ENCODE results near the gene KCNC1. TPM values are rescaled to one million over a fixed set of nuclear protein-coding genes. Genes with fewer than 3 reads are reported as not detected.

The KCNC1 gene
- total and polyA plus RNA-seq, 9 of the 15 experiments (the other 6 are each of a cell fraction or from before 2014, with no cell fraction given), result 0.05 to 0.08 TPM; not detected in 7

DNA sequence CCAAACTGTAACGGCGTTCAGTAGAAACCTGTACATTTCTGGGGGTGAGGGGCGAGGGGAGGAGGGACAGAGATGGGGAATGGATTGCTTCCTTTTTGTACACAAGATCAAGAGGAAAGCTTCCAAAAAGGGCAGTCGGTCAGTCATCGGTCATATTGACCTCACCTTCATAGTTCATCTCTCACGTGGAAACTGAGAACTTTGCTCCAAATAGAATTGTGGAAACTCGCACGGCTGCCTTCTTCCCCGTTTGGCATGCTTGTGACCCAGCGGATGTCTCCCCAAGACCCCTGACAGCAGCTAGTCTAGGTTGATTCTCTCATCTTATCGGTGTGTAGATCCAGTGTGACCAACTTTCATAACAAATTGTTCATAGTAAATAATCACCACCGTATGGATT is 47.6 kb downstream of the KCNC1 start (continued):
- TF ChIP-seq, protein P1, sequence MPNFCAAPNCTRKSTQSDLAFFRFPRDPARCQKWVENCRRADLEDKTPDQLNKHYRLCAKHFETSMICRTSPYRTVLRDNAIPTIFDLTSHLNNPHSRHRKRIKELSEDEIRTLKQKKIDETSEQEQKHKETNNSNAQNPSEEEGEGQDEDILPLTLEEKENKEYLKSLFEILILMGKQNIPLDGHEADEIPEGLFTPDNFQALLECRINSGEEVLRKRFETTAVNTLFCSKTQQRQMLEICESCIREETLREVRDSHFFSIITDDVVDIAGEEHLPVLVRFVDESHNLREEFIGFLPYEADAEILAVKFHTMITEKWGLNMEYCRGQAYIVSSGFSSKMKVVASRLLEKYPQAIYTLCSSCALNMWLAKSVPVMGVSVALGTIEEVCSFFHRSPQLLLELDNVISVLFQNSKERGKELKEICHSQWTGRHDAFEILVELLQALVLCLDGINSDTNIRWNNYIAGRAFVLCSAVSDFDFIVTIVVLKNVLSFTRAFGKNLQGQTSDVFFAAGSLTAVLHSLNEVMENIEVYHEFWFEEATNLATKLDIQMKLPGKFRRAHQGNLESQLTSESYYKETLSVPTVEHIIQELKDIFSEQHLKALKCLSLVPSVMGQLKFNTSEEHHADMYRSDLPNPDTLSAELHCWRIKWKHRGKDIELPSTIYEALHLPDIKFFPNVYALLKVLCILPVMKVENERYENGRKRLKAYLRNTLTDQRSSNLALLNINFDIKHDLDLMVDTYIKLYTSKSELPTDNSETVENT (CRISPR knock-in tag; IDR thresholded peaks at IDR 0.05), result no peak
- TF ChIP-seq HIVEP1 (CRISPR knock-in tag; IDR thresholded peaks at IDR 0.05) (no peak), NCOA4 (IDR thresholded peaks at IDR 0.05; ENCODE audit: partially characterized antibody) (no peak)

DNA sequence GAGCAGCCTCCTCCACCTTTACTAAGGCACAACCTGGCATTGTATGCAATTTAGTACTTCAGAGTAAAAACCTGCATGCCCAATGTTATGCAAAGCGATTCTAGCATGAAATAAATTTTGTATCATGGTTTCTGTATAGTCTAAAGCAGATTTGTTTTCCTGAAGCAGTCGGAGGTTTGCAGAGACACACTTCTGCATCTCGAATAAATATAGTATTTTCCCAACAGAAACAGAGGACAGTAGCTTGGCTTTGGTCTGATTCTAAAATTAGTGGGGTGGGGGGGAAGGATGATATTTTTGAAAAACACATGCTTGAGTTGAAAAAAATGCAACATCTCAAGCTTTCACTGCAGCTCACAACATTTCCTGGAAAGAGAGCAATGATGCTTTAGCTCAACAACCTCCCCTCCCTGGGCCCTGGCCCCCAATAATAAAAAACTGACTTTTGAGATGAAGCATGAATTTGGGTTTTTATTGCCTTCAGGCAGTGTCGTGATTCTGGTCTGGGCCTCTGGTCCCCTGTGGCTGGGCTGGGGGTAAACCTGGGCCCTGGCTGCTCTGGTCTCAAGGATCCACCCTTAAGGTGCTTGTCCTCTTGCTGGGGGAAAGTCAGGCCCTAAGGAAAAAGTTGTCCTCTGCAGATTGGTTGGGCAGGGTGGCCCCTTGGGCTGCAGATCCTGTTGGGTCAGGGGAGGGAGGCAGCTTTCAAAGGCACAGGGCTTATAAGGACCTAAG is 48.2 kb downstream of the KCNC1 start:
- H3K27ac ChIP-seq (ENCODE audit: extremely low read depth, low read depth, low read length), result no peak overlapping the region
- H3K9me3 ChIP-seq (replicated peaks; ENCODE audit: control insufficient read depth, insufficient read depth, low read depth, low read length), result no peaks in the 10 kb centered on the region
- no peak overlapping the region for H3K4me3 ChIP-seq
- no peaks in the 10 kb centered on the region for H3K79me2 ChIP-seq (ENCODE audit: control insufficient read depth, insufficient read depth, low read length)
- no peak overlapping the region for H2AFZ ChIP-seq (ENCODE audit: low read depth, low read length)
- ChIA-PET POLR2A (interaction anchor here (0.8 kb wide), 1 partner anchor 284 kb away, joined by 3 read pairs; no protein-coding TSS in a partner anchor), CTCF (ENCODE audit: low intra/inter-chr PET ratio) (no interaction called here)
- TF ChIP-seq, protein P2, sequence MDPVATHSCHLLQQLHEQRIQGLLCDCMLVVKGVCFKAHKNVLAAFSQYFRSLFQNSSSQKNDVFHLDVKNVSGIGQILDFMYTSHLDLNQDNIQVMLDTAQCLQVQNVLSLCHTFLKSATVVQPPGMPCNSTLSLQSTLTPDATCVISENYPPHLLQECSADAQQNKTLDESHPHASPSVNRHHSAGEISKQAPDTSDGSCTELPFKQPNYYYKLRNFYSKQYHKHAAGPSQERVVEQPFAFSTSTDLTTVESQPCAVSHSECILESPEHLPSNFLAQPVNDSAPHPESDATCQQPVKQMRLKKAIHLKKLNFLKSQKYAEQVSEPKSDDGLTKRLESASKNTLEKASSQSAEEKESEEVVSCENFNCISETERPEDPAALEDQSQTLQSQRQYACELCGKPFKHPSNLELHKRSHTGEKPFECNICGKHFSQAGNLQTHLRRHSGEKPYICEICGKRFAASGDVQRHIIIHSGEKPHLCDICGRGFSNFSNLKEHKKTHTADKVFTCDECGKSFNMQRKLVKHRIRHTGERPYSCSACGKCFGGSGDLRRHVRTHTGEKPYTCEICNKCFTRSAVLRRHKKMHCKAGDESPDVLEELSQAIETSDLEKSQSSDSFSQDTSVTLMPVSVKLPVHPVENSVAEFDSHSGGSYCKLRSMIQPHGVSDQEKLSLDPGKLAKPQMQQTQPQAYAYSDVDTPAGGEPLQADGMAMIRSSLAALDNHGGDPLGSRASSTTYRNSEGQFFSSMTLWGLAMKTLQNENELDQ (CRISPR knock-in tag; IDR thresholded peaks at IDR 0.05; ENCODE audit: borderline replicate concordance), result no peak
- TF ChIP-seq MYC (IDR thresholded peaks at IDR 0.05; ENCODE audit: low read depth, low read length), result no peak
- no peak for TF ChIP-seq MYC (CRISPR knock-in tag; IDR thresholded peaks at IDR 0.05; ENCODE audit: borderline replicate concordance, low read depth)
- TF ChIP-seq MYBL2 (IDR thresholded peaks at IDR 0.05; ENCODE audit: low read depth), result no peak
- TF ChIP-seq MYBL2 (CRISPR knock-in tag; IDR thresholded peaks at IDR 0.05; ENCODE audit: borderline replicate concordance), result no peak
- TF ChIP-seq ADNP (tag; IDR thresholded peaks at IDR 0.05), result no peak
- TF ChIP-seq FOXA1 (IDR thresholded peaks at IDR 0.05; ENCODE audit: borderline replicate concordance), result no peak
- TF ChIP-seq HNRNPUL1 (IDR thresholded peaks at IDR 0.05; ENCODE audit: low read length), result no peak
- TF ChIP-seq KDM2B (CRISPR knock-in tag; IDR thresholded peaks at IDR 0.05), result no peak
- TF ChIP-seq PHB (CRISPR knock-in tag; IDR thresholded peaks at IDR 0.05), result no peak
- TF ChIP-seq SREBF2 (CRISPR knock-in tag; IDR thresholded peaks at IDR 0.05), result no peak
- no peak for TF ChIP-seq CHCHD3 (CRISPR knock-in tag; IDR thresholded peaks at IDR 0.05)
- intact Hi-C loops (cut with micrococcal nuclease) (no loop called here), in situ Hi-C loops (cut with MboI) (no loop called here)
- no peaks in the 10 kb centered on the region for H3K36me3 ChIP-seq (ENCODE audit: control insufficient read depth, insufficient read depth, low read length)
- ATAC-seq (no peak), FAIRE-seq (no peak), DNase-seq (ENCODE audit: extremely low read depth in 1 of 4, low spot score in 3 of 4) (no peak)
- H3K9me1 ChIP-seq (ENCODE audit: control insufficient read depth, insufficient read depth, low read length), result no peaks in the 10 kb centered on the region
- no TSS peak for BruUV-seq (replicated peaks)
- peaks cover 22 to 58% of the 10 kb centered on the region in 2 experiments; a peak in 4 of 5 replicates for H3K27me3 ChIP-seq (ENCODE audit: control insufficient read depth in 2 of 2, insufficient read depth in 2 of 2, low read length in 2 of 2)
- 0% methylated on average over 4 of the region's 4 CpGs for WGBS (ENCODE audit: insufficient coverage, low coverage, missing lambda C conversion rate)
- peaks cover 3 to 6% of the 10 kb centered on the region in 2 experiments; a peak in 1 of 5 replicates for H3K4me1 ChIP-seq (replicated peaks in 1 of 2; ENCODE audit: control insufficient read depth in 2 of 2, insufficient read depth in 2 of 2, low read length in 2 of 2)
- no peak overlapping the region for H3K9ac ChIP-seq (ENCODE audit: insufficient read depth in 1 of 2, low read depth in 2 of 2, low read length in 2 of 2)
- H4K20me1 ChIP-seq (replicated peaks; ENCODE audit: control insufficient read depth, insufficient read depth, low read length), result peaks cover 11% of the 10 kb centered on the region; the same call in 1 of the 2 replicates
- no peak overlapping the region for H3K4me2 ChIP-seq (ENCODE audit: insufficient read depth, low read length)

Data from K562 (cell line).